OCI-M2 (cell line): Measurements from ENCODE around the gene NUDT9.
"Not testable (repeated sequence)": the region's sequence is repeated elsewhere in the genome, so short reads cannot be mapped to it uniquely, and the experiment has no call there.

Experiments
- DNase-seq: peaks from one replicate; lab custom pipeline; 2025; ENCODE audit not compliant: unreplicated experiment; lab: John Stamatoyannopoulos, UW

The NUDT9 gene, protein sequence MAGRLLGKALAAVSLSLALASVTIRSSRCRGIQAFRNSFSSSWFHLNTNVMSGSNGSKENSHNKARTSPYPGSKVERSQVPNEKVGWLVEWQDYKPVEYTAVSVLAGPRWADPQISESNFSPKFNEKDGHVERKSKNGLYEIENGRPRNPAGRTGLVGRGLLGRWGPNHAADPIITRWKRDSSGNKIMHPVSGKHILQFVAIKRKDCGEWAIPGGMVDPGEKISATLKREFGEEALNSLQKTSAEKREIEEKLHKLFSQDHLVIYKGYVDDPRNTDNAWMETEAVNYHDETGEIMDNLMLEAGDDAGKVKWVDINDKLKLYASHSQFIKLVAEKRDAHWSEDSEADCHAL

DNA sequence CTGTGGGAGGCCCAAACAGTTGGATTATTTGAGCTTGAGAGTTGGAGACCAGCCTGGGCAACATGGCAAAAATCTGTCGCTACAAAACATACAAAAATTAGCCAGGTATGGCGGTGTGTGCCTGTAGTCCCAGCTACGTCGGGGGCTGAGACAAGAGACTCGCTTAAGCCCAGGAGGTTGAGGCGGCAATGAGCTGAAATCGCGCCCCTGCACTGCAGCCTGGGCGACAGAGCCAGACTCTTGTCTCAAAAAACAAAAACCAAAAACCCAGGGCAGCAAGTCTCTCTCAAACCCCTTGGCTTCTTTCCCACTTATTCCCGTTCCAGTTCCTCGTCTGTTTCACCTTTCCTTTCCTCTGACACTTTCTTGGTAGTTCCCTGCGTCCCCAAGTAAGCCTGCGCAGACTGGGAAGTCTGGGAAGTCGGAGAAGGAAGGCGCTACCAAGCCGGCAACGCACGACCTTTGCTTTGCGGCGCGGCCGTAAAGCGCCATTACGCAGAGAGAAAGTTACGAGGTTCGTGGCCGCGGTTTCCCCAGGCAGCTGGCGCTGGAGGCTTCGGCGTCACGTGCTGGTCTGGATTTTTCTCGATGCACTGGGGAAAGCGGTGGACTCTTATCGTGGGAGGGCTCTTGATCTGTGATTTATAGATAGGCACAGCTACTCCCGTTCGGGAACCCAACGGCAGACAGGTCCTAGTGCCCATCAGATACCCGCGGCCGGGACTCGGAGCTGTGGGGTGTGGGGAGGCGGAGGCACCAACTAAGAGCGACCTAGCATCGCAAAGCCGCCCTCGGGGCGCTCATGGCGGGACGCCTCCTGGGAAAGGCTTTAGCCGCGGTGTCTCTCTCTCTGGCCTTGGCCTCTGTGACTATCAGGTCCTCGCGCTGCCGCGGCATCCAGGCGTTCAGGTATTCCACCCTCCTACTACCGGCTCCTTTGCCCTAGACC is at the start of gene NUDT9:
Gene NUDT9, plus strand, starts transcription at position 470 of the 949 bp plus-strand sequence. Its CDS starts 333 bp downstream, at position 803.
- DNase-seq: peak; percentile 73

DNA sequence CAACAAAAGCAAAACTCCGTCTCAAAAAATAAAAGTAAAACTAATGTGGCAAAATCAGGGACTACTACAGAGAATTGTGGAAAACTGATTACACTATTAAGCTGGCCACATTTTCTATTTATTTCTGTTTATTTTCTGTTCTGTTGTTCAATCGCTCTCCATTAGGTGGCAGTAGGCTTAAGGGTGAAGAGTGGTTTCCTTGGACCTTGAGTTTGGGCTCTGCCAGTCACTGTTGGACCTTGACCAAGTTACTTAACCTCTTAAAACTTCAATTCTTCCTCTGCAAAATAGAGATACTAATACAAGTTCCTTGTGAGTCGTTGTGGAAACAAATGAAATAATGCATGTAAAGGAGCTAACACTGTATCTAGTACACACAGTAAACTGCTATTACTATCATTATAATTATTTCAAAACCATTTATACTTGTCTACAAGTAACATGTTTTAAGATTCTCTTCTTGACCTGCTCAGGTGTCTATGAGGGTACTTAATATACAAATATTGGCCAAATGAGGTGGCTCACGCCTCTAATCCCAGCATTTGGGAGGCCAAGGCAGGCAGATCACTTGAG is 46.6 kb upstream of the NUDT9 start:
- DNase-seq: no peak

DNA sequence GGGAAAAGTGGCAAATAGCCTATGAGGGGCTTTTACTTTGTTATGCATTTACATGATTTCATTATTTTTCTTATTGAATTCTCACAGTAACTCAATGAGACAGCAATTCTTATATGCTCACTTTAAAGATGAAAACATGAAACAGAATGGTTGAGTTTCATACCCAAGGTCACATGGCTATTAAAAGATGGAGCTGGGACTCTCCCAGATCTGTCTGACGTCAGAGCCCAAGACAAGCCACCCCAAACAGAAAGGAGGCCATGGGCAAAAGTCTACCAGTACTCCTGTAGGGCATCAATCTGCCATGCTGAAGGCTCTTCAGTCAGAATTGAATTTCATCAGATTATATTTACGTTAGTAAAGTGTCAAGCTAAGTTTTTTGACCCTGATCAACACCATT is 44.6 kb upstream of the NUDT9 start:
- no peak for DNase-seq

DNA sequence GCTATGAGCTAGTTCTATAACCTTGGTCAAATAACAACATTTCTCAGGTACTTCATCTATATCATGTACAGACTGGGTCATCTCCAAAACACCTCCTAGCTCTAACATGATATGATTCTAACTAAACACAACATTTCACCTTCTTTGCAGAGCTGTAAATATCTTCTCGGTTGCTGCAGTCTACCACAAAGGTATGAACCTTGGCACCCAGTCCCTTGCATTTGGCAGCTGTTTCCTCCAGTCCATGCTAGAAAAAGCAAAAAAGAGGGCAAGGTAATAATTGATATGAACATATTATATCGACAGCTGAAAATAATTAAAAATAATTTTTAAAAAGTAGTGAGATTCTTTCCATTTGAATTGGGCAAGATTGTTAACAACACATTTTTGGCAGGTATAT is 40.3 kb upstream of the NUDT9 start:
- no peak for DNase-seq

DNA sequence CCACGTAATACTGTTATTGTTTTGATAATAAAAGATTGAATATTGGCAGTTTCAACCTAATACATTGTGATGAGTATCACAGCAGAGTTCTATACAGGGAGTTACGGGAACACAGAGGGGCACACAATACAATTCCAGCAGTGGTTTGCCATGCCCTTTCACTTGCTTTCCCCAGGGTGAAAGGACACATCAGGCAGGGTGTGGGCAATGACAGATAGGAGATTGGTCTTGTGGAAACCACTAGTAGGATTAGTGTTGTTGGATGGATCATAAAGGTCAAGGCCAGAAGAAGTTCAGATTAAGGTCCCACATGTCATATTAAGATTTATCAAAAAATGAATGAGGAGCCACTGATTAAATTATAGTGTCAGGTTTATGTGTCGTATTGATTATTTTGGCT is 39.4 kb upstream of the NUDT9 start:
- DNase-seq: no peak

DNA sequence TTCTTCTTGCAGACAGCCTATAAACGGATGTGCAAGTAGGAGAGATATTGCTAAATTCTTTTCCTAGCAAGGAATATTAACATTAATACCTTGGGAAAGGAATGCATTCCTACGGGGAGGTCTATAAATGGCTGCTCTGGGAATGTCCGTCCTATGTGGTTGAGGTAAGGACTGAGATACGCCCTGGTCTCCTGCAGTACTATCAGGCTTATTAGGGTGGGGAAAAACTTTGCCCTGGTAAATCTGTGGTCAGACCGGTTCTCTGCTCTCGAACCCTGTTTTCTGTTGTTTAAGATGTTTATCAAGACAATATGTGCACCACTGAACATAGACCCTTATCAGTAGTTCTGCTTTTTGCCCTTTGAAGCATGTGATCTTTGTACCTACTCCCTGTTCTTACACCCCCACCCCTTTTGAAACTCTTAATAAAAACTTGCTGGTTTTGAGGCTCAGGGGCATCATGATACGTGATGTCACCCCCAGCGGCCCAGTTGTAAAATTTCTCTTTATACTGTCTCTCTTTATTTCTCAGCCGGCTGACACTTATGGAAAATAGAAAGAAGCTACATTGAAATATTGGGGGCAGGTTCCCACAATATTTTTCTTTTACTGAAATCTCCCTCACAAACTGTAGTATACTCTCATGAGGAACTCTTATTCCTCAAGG is 37.8 kb upstream of the NUDT9 start:
- DNase-seq: not testable (repeated sequence)

DNA sequence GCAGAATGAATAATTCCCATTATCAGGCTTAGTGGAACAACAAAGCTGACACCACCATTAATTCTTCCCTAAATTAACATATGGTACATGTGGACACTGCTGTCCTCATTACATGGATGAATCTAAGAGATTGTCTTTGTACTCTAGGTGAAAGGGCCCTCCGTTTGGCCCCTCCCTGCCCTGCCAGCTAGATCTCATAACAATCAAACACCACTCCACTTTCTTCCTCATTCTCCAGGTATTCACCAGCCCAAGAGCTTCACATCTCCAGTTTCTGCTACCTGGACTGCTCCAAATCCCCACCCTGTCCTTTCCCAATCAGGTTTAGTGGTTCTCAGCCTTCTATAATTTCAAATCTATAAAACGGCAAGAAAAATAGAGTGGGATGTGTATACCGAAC is 35.1 kb upstream of the NUDT9 start:
- no peak for DNase-seq

DNA sequence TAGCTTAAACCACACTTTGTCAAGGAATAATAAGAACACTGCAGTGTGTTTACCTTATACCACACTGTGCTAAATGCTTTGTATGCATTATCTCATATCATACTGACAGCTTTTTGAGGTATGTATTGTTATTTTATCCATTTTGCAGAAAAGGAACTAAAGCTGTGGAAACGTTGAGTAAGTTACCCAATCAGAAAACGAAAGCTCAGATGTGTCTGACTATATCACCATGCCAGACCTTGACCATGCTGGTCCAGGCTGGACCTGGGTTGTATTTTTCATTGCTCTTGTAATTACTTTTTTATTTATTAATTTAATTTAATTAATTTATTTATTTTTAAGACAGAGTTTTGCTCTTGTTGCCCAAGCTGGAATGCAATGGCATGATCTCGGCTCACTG is 33.5 kb upstream of the NUDT9 start:
- DNase-seq: no peak

DNA sequence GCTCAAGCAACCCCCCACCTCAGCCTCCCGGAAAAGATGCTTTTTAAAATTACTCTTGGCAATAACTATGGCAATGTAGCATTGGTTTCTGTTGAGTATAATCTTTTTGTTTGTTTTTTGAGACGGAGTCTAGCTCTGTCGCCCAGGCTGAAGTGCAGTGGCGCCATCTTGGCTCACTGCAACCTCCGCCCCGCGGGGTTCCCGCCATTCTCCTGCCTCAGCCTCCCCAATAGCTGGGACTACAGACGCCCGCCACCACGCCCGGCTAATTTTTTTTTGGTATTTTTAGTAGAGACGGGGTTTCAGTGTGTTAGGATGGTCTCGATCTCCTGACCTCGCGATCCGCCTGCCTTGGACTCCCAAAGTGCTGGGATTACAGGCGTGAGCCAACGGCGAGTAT is 32.3 kb upstream of the NUDT9 start:
- DNase-seq: not testable (repeated sequence)

DNA sequence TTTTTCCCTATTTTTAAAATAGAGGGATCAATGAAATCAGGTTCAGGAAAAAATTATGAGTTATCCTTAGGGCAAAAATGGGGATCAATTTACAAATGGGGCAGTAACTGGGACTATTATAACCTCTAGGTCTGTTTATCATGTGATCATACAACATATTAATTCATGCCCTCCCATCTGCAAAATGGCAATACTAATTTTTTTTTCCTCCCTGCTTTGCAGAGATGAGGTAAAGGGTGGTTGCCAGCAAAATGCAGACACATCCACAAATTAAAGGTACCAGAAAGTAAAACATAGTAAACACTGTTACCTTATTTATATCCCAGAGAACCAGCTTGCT is 31.9 kb upstream of the NUDT9 start:
- DNase-seq: no peak

DNA sequence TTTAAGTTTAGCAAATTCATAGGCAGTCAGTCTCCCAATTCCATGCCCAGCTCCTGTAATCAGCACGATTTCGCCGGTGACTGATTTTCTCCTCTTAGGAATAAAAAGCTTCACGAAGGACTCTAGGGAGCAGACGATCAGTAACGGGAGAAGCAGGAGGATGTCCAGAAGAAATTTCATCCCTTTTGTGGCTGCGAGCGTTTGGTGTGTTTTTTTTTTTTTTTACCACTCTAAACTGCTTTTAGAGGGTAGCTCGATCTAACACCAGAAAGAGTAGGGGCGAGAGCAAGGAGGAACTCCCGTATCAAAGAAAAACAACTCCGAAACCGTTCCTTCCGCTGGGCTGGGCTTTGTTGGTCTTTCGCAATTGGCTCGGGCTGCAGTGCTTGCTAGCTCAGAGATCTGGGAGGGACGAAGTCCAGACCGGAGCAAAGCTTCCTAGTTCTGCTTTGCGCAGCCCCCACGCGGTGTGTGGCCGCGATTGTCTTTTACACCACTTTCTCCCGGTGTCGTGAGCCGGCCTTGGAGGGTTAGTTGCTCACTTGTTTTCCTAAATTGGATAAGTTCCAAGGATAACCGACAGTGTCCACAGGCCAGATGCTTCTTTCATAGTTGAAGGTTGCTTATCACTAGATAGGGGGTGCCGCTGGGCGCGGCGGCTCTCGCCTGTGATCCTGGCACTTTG is 31.3 kb upstream of the NUDT9 start, which contains the start of gene HSD17B11:
Gene HSD17B11, minus strand, starts transcription at position 298 of the 685 bp plus-strand sequence. Its CDS starts 118 bp downstream, at position 180.
- peak; percentile 80 for DNase-seq

DNA sequence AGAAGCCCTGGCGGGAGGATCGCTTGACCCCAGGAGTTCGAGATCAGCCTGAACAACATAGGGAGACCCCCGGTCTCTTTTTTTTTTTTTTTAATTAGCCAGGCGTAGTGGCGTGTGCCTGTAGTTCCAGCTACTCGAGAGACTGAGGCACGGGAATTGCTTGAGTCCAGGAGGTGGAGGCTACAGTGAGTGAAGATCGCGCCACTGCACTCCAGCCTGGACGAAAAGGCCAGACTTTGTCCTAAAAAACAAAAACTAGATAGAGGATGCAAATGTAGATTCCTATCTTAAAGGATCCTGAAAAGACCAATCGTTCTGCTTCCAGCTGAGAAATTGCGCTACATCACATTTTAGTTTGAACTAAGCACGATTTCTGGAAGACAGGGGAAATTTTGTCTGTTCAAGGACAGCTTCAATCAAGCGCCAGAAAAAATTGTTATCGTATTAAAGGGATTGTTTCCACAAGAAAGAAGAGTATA is 30.8 kb upstream of the NUDT9 start:
- DNase-seq: no peak

DNA sequence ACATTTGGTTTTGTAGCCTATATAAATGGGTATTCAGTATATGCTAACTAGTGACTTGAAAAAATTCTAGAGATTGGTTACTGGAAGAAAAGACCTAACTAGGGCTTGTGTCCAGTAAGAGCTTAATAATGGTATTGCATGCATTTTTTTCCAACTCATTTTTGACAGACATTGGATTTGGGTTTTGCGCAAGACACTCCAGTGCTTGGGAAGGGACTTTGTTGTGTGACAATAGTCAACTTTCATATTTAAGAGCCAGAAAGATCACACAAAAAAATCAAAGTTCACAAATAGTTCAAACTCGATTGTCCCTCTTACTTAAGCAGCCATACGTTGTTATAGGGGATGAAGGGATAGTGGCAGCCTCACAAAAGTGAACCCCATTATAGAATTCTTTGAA is 30.2 kb upstream of the NUDT9 start:
- DNase-seq: no peak

DNA sequence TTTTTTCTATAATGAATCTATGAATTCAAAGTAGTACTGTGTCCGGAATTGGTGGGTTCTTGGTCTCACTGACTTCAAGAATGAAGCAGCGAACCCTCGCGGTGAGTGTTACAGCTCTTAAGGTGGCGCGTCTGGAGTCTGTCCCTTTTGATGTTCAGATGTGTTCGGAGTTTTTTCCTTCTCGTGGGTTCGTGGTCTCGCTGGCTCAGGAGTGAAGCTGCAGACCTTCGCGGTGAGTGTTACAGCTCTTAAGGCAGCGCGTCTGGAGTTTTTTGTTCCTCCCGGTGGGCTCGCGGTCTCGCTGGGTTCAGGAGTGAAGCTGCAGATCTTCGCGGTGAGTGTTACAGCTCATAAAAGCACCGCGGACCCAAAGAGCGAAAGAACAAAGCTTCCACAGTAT is 27.3 kb upstream of the NUDT9 start:
- DNase-seq: not testable (repeated sequence)

DNA sequence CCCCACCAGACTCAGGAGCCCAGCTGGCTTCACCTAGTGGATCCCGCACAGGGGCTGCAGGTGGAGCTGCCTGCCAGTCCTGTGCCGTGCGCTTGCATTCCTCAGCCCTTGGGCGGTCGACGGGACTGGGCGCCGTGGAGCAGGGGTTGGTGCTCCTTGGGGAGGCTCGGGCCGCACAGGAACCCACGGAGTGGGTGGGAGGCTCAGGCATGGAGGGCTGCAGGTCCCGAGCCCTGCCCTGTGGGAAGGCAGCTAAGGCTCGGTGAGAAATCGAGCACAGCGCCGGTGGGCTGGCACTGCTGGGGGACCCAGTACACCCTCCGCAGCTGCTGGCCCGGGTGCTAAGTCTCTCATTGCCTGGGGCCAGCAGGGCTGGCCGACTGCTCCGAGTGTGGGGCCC is 26.5 kb upstream of the NUDT9 start:
- not testable (repeated sequence) for DNase-seq

DNA sequence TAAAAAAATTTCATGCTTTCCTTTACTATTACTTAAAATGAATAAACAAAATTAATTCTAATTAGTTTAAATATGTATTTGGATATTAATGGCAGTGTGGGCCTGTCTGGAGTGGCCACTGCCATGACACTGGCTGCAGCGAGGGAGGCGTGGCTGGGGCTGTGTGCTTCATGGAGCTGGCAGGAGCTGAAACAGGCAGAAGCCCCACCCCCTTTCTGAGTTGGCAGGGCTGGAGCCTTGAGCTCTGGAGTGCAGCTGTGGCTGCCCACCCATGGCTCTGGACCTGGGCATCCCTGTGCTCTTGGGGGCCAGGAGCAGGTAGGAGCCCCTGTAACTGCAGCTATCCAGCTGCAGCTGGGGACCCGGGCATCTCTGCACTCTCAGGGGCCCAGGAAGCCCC is 23.2 kb upstream of the NUDT9 start:
- no peak for DNase-seq

DNA sequence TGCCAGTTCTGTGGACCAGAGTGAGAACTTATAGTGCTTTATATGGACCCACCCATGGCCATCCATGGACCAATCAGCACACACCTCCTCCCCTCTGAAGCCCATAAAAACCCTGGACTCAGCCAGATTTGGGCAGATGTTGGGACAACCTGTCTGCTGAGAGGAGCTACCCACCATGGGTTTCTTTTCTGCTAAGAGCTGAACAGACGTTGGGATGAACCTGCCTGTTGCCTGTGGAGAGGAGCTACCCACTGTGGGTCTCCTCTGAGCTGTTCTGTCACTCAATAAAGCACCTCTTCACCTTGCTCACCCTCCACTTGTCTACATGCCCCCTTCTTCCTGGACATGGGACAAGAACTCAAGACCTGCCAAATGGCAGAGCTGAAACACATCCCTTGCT is 22.4 kb upstream of the NUDT9 start:
- DNase-seq: no peak

DNA sequence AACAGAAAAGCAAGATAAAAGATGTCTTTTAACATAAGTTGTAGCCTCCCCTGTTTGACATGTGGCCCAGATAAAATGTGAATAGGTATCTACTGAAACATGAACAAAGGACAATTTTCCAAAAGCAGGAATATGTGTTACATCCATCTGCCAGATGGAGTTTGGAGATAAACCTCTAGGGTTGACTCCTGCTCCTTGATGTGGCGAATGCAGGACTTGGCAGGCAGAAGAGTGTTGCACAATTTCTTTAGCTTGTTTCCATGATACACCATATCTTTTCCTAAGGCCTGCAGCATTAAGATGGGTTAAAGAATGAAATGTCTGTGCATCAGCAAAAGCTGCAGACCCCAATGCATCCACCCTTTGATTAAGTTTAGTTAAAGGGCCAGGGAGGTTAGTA is 18.6 kb upstream of the NUDT9 start:
- DNase-seq: not testable (repeated sequence)

DNA sequence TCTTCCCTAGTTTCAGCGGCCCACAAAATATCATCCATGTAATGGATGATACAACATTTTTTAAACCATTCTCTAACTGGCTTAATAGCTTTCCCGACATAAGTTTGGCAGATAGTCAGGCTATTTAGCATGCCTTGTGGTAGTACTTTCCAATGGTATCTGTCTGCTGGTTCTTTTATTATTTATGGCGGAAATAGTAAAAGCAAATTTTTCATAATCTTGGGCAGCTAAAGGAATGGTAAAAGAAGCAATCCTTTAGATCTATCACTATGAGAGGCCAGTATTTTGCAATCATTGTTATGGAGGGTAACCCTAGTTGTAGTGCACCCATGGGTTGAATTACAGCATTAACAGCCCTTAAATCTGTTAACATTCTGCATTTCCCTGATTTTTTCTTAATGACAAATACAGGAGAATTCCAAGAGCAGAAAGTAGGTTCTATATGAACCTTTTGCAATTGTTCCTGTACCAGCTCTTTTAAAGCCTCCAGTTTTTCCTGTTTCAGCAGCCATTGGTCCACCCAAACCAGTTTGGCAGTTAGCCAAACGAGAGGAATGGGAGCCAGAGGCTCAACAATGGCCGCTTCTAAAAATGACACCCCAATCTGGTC is 17.1 kb upstream of the NUDT9 start:
- no peak for DNase-seq

DNA sequence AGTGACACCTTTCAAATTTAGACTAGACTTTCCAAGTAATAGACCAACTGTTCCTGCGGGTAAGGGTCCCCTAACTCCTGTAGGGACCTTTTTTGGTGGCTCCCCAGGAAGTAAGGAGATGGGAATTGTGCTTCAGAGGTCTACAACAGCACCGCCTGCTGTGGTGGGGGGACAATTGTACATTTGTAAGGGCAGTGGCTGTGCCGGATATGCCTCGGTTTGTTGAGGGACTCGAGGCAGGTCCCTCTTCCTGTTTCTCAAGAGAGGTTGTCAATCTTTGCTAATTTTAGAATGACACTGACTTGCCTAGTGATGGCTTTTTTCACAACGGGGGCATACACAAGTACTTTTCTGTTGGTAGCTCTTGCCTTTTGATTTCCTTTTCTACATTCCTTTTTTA is 15.9 kb upstream of the NUDT9 start:
- no peak for DNase-seq
